HG02885 (cell line): ENCODE measurements around the gene MEGF10.

ENCODE experiments used
- ATAC-seq: cut with Tn5 transposase; IDR thresholded peaks from one replicate; pipeline ENCODE4 v1.9.1; 2021; ENCODE audit warnings: mild to moderate bottlenecking; ENCODE audit not compliant: unreplicated experiment, poor library complexity

The MEGF10 gene

DNA sequence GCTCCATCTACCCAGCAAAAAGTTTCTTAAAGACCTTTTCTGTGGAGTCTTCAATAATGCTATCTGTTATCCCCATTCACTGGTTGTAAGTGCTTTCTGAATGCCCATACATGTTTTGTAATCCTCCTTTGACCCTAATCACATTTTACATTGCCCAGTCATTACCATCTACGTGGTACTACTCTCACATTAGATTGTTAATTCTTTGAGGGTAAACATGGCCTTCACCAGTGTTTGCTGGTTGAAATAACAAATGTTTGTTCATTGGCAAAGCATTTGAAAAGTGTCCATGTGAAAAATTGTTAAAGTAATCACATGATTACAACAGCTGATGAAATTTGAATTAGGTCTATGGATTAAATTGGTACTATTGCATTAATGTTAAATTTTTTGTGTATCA lies 31.8 kb downstream of the MEGF10 start:
- no peak for ATAC-seq

DNA sequence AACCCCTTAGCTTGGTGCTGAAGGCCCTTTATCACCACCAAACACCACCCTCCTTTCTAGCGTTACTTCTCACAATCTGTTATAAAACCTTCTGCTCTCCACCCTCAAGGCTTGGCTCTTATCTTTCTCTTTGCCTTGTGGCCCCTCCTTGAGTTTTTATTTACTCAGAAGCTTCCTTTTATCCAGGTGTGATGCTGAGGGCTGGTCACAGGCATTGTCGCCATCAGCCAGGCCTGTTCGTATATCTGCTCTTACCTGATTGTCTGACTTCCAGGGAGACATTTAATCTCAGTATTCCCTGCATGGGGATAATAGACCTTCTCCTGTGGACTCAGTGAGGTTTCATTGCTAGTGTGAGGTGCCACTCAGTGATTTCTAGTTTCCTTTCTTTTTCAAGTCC lies 34.2 kb downstream of the MEGF10 start:
- ATAC-seq = no peak

DNA sequence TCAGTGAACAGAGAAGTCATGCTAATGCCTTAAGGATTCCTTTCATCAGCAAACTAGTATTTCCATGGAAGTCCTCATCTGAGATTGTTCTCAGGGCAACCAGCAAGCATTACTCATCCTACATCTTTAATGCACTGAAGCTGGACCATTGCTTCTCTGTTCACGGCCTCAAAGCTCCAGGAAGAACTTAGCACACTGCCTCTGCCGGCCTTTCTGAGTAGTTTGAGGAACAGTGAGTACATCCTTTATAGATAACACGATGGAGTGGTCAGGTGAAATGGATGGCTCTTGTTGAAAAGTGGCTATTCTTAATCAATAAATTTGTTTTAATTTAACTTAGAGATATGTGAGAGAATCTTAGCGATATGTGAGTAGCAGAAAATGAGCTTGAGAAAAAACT lies 35.8 kb downstream of the MEGF10 start:
- ATAC-seq = no peak

DNA sequence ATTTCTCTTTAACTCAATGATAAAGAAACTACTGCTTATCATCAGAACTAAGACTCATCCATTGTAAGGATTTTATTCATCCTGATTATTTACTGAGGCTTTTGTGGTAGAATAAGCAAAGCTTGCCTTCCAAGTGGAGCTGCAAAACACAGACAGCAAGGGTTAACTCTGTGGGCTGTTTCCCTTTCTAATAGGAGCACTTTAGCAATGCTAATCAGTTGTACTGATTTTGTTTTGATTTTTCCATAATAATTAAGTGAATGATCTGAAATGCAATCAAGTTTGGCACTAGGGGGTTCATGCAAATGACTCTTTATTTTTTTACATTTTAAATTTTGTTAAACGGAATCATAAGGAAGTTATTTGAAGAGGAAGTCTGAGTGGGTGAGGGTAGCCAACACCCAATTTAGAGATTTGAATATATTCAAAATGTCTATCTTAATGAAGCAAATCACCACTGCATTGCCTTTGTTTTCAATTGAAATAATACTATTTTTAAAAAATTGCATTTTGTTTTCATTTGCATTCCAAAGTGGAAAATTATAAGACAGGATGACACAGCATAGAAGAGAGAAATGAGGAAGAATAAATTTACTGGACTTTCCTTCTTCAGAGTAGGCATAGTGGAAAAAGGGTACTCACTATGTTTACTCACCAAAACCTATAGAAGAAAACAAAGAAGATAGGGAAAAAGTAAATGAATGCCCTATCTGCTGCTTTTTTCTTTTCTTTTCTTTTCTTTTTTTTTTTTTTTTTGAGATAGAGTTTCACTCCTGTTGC lies 36.6 kb downstream of the MEGF10 start:
- no peak for ATAC-seq

DNA sequence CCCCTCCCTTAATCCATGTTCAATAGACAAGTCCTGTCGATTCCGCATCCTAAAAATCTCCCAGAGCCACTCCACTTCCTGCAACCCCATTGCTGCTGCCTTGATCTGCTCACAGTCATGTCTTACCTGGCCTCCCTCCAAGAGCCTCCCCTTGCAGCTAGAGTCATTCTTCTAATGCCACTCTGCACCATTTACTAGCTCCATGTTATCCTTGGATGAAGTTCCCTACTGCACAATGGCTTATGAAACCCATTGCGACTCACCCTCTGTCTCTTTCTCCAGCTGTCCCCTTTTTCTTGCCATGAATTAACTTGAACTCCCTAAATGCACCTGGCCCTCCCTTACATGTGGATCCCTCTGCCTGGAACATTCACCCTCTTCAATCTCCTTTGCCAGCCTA lies 39.5 kb downstream of the MEGF10 start:
- ATAC-seq = no peak

DNA sequence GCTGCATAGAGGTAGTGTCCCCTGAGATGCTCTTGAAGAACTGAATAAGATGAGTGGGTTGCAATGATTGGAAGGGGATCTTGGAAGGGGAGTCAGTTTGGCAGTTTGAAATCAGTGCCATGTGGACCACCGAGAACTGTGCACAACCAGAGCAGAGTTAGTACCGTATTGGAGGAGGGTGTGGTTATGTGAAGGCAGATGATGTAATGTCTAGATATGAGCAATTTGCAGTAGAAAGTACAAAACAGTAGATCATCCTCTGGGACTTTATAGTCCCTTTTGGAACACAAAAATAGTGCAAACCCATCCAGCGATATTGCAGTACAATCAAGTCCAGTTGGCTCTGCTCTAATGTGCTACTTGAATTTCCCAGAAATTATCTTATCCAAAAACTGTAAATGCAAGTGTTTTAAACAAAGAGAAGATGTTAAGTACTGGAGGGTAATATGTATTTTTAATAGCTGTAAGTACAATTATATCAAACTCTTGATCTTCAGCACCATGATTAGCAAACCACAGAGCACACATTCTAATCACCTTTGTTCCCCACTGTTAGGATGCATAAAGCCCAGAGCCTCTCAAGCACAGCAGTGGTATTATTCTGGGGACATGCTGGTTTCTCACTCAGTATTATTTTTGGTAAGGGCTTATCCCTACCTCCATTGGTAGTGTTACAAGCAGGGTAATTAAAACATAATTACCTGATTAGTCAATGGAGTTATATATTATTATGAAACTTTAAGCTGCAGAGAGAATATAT lies 41.5 kb downstream of the MEGF10 start:
- ATAC-seq = peak; percentile 44

DNA sequence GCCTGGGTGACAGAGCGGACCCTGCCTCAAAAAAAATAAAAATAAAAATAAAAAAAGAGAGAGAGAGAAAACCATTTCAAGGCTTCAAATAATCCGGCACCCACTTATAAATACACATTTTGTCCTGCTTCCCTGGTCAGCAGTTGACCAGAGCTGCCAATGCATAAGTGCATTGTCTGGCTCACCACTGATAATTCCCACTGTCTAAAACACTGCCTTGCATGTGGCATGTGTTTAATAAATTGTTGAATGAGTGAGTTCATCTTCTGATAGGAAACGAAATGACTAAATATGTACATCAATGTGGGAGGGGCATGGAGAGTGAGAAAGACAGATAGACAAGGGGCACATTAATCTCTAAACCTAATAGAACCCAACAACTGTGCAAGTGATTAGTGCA lies 42.9 kb downstream of the MEGF10 start:
- ATAC-seq = no peak

DNA sequence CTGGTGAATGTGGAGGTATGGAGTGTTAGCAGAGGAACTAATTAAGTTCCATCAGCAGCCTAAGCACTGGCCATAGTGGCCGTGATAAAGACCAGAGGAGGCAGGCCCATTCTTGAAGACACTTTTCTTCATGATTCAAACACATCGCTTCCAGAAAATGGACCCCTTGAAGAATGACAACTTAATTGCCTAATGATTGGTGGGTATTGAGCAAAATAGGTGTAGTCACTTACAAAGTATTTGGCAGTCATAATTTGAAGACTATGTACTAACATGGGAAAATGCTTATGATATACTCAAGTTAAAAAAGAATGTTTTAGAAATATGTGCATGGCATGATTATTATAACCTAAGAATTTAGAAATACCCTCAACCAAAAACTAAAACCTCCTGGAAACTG lies 44.8 kb downstream of the MEGF10 start:
- no peak for ATAC-seq

DNA sequence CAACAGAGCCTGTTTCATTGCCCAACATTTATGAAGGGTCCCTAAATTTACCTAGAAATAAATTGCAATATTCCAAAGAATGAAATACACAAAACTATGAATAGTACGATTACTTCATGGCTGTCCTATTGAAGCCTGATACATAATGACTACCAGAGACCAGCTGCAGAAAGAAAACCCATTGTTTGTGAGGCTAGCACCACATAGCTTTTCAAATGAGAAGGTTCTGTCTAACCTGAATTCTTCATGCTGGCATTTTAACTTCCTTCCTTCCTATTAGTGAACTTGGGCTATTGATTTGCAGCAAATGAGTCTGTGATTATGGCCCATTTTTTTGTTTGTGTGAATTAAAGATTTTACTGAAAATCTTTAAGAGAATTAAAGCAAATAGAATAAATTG lies 47.3 kb downstream of the MEGF10 start:
- no peak for ATAC-seq

DNA sequence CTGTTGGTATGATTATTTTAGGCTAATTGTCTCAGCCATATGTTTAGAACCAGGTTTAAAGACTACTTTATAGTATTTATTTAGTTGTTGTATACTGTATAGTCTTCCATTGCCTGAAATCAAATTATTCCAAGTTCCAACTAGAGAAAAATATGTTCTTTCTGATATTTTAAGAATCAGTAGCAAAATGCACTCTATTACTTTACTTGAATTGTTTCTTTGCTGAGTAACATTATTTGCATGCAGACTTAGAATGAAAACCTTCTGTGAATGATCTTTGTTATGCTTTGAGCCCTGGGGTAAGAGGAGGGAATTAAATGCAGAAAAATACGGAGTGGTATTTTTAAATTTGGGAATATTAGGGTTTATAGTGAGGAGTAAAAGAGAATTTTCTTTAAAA lies 47.9 kb downstream of the MEGF10 start:
- no peak for ATAC-seq

DNA sequence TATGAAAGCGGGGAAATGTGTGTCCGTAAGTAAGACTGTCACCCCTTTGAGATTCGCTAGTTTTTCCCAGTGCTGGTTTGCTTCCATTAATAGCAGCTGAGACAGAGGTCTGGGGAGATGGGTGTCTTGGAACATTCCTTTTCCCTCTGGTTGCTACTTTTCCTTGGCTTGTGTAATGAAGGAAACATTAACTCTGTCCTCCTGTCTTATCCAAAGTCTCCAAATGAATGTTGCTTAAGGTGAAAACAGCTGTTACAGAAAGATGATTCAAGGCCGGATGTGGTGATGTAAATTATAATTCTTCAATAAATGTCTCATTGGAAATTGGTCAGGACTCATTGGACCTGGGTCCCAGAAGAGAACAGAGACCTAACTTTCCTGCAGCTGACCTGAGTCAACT lies 50.0 kb downstream of the MEGF10 start:
- no peak for ATAC-seq

DNA sequence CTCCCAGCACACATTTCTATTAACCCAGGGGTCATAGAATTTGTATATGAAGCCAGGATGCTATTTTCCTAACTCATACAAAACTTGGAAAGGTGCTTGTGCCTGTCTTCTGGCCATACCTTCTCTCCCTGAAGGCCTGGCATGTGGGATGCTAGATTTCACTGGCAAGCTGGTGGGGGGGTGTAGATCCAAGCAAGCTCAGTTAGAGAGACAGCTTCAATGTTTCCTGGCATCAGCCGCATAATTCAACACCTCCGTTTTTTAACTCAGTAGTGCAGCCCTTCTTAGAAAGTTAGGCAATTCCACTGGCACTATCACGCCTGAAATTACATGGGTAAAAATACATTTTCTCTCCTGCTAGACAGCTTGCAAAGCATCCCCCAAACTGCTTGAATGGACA lies 51.8 kb downstream of the MEGF10 start:
- no peak for ATAC-seq

DNA sequence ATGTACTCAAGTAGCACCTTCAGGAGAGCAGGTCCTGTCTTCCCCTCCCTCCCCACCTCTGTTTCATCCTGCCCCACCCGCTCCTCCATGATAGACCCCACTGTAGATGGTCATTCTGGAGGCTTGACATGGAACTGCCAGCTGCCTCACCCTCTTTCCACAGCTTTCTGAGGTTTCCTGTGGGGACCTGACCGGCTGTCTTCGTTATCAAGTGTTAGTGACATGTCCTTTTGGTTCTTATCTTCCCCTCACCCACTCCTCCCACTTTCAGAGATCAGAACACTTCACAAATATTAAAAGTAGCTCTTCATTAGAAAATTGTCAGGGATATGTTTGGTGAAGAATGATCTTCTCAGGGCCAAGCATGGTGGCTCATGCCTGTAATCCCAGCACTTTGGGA lies 52.7 kb downstream of the MEGF10 start:
- no peak for ATAC-seq

DNA sequence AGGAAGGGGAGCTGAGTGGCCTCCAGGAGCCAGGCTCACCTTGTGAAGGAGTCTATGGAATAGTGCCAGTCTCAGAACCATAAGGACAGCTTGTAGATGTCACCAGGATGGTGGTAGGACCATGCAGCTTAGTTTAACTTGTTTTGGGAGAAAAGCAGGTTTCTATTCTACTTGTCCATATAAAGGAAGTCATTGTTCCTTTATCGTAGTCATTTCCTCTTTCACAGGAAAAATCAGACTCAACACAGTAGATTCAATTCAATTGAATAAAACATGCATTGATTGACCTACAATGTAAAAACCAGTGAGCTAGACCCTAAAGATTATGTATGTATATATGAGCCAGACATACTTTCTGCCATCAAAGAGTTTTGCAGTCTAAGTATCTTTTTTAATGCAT lies 53.3 kb downstream of the MEGF10 start:
- no peak for ATAC-seq

DNA sequence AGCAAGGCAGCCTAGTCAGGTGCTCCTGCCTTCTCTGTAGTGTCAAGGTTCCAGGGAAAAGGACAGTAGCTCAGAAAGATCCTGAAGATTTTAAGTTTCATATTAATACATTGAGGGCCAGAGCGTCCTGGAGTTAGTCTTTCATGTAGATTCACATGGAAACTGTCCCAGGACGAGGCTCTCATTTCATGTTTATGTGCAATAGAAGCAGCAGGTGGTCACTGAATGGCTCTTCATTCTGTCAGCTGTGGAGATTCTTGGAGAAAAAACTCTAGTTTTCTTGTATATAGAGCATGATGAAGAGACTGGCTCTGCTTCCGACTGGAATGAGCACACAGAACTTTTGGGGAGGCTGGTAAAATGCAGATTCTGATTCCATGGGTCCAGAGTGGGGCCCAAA lies 54.3 kb downstream of the MEGF10 start:
- ATAC-seq = no peak

DNA sequence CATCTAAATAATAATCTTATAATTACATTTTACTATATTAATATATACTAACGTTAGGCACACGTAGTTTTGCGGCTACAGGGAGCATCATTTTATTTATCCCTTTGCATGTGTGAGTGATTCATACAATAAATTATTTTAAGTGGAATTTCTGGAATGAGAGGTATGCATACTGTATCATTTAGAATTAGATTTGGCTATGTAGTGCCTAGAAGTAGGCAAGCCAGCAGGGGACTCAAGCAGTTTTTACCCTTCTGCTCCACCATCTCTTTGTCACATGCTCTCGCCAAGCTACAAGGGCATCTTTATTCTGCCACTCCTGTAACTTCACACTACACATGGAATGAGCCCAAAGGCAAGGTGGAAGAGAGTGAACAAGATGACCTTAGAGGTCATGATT lies 60.8 kb downstream of the MEGF10 start:
- ATAC-seq = no peak

DNA sequence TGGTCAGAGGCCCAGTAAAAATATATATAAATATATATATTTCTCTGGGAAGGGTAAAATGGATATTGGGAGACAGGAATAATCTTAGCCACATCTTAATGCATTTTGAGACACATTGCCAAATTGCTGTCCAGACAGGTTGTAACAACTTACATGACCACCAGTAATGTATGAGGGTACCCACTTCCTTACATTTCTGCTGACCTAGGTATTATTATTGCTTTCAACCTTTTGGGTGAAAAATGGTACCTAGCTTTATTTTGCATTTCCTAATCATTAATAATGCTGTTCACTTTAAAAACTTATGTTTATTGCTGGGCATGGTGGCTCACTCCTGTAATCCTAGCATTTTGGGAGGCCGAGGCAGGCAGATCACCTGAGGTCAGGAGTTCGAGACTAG lies 61.5 kb downstream of the MEGF10 start:
- no peak for ATAC-seq

DNA sequence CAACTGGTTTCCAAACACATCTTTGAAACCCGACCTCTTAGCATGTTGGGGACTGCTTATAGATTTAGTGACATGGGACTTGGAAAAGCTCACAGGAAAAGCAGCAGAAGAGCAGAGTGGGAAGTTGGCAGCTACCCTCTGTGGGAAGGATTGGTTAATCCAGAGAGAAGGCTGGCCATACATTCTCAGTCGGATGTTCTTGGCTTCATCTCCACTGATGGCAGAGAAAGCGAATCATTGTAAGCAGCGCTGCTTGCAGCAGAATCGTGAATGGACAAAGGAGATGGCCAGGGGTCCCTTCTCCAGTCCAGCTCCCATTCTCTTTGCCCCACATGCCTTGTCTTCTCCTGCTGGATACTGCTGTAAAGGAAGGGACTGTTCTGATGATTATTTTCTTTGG lies 62.7 kb downstream of the MEGF10 start:
- ATAC-seq = no peak

DNA sequence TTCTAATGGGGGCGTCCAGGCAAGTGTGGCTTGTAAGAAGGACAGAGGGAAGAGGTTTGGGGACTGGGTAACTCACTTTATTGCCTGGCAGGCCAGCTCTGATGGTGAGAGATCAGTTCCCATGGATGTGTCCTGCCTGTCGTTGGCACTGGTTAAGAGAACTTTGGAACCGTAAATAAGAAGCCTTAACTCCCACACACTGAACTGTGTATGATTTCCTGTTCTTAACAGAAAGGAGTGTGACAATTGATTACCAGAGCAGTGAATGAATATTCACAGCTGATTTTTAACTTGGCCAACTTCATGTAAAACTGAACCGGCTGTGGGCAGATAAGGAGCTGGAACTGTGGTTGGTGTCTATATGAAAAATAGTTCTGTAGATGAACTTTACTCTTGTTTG lies 63.2 kb downstream of the MEGF10 start:
- ATAC-seq = no peak

DNA sequence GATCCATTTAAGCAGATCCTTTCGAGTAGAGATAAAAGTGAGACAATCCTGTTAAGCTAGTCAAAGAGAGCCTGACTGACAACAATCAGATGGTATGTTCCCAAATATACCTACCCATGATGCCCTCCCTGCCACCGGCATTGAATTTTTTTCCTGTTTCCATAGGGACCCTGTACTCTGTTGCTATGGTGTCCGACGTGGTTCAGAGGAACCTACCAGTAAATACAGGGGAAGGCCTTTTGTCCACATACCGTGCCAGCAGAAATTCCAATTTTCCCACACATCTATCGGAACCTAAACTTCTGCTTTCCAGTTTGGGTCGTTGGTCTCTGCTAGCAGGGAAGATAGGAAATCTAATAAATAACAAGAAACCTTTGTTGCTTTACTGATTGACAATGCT lies 64.7 kb downstream of the MEGF10 start:
- ATAC-seq = no peak

DNA sequence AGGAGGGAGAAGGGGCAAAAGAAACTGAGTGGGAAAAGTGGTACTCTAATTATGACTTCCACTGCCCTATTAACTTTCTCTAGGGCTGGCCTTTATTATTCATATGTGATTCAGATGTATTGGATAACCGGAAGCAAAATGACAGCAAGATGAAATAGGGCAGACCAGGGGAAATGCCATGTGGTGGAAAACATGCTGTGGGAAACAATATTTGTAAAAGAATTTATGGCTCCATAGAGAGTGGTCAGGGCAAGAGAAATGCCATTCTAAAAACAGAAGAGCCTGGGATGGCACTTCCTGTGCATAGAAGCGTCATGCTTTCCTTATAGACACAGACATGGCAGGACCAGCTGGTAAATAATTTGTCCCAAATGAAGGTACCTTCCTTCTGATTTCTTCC lies 67.7 kb downstream of the MEGF10 start:
- no peak for ATAC-seq

DNA sequence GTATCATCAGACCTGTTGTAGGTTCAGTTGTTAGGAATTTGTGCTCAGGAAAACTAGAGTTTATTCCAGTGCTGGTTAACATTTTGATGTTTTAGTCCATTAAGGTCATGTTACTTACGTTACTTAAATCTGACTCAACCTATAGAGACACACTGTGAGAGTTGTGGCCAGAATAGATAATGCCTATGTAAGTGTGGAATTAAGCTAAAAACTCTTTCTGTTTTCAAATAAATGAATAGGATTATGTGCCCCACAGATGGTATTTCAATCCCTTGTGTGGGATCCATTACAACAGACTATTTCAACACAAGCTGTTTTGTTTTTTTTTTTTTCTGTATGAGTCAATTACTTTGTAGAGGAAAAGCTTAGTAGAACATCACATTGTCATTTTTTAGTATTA lies 68.1 kb downstream of the MEGF10 start:
- ATAC-seq = no peak
